Fibroblast of gingiva (primary cell): Measurements from ENCODE around the gene SELENOS.

Experiments
- DNase-seq: peaks from one replicate; pipeline ENCODE4 v3.0.0-alpha.2; 2011; ENCODE audit warnings: low read depth

SELENOS gene

DNA sequence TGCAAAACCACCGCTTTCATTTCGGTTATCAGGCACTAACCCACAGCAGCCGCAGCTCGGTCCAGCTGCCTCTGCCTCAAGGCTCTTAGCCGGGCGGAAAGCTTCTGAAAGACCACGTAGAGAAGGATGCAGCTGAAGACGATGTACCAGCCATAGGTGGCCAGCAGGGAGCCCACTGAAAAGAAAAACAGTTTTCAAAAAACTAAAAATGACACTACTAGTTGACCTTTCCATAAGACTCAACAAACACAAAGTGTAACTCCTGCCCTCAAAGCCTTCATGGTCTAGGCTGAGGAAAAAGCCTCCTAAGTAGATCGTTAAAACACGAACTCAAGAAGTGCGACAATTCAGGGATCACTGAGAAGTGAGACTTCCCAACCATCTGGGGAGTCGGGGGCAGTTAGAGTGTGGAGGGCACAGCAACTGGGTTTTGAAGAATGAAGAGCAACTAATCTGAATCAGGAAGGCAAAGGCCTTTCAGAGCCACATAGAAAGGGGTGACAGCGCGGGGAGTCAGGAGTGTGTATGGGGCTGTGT, 716 bp downstream of the SELENOS start:
- no peak for DNase-seq

DNA sequence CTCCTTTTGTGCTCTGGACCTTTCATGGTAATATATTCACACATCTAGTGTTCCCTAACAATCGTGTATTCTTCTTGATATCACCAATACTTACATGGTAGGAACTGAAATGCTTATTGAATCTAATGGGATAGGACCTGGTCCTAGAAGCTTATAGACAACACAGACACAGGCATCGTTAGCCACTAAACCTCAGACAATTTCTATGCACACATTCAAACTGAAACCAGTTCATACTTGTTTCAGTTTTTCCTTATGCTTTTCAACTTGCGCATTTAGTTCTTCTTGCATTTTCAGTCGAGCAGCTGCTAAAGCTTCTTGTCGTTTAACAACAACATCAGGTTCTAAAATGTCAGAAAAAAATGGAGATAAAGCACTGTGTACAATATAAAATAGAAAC, 2.3 kb downstream of the SELENOS start:
- no peak for DNase-seq

DNA sequence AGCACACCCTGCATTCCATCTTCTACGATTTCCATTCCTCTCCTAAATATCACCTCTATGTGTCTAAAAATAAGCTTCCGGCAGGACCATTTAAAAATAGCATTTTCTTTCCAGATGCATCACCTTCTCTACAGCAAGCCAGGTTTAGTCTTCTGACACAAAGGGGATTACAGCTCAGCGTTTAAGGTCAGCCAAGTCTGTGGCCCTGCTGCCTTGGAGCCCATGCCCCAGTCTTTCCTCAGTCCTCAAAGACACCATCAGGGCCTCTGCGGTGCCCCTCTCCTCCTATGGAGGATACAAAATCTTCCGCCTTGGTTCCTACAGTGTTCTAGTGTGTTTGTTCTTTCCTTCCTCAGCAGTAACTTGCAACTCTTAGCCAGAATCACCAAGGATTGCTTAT, 3.8 kb downstream of the SELENOS start:
- no peak for DNase-seq

DNA sequence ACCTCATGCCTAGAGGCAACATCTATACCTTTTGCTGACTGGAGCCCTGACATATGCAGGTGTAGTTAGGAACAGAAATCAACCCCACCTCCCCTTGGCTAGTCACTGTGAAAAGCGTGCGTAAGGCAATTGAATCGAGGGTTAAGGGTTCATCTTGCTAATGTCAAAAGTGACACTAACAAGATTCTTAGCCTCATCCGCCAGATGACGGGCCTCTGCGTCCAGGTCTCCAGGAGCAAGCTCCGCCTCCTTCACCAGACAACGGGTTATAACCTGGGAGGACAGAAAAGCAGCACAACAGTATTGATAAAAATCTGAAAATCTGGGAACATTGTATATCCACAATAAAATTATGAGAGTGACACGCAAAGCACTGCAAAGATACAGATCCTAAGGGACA, 4.7 kb downstream of the SELENOS start:
- DNase-seq, result no peak

DNA sequence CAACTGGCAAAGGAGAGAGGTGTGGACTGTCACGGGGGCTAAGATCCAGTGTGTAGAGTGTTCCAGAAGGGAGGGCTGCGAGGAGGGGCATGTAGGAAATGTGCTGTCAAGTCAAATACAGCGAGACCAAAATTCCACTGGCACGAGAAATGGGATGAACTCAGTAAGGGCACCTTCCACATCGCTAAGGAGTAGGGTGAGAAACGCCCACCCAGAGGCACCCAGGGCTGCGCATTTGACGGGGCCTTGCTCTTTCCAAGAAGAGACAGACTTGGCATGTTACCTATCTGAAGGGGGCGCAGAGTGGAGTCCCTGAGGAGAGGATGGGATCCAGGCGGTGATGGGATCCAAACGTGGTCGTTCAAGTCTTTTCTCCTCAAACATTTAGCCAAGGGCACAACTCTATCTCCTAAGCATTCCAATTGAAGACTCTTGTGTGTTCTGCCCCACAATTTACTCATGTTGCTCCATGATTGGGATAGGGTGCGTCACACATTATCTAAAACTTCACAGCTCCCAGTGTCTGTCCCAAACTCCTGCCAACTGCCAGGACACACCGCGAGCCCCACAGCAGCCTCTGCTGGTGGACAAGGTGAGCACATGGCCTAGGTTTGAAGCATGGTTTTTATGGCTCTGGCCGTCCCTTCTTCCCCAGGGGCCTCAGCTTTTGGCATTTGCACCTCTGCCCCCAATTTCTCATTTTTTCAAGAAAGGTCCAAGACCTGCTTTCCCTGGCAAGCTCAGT, 7.6 kb downstream of the SELENOS start:
- DNase-seq, result no peak

DNA sequence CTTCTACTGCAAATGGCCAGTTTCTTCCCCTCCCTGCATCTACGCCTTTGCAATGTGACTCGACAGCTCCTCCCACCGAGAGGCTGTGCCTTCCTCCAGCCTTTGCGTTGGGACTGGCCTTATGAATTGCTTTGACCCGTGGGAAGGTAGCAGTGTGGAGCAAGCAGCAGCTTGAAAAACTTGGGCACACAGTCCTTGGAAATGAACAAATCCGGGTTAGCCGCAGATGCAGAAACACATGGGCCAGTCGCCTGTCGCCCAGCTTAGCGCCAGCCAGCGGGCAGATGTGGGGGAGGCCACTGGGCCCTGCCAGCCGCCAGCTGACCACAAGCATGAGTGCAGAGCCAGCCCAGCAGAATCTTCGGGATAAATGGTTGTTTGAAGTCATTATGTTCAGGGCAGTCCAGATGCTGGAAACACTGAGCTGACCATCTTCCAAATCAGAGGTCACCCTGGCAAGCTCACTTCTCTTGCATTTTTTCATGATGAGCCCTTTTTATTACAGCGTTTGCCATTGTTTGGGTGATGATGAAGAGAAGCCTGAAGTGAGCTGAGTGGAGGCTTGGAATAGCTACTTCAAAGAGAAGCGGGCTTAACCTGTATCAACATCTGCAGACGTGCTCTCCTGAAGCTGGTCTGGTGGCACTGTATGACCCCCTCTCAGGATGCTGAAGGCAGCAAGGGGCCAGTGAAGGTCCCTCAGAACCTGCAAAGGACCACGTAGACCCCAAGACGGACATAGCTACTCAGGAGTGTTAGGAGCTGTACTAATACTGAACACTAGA, 9.8 kb downstream of the SELENOS start:
- DNase-seq, result peak; percentile 99

DNA sequence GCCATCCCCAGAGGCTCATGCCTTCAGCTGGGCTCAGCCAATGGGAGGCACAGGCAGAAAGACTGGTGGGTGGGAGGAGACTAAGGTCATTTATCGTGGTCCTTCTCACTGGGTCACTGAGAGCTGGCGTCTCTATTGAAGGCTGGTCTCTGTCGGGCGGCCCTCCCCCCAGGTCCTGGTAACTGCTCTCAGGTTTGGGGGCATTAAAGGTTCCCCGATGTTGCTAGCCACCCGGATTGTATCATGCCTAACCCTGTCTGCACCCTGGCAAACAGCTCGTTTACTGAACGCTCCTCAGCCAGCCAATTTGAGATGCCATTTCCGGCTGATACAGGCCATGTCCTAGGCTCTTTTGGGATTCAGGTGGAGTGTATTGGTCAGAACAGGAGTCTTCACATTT, 10.5 kb downstream of the SELENOS start:
- DNase-seq, result no peak

DNA sequence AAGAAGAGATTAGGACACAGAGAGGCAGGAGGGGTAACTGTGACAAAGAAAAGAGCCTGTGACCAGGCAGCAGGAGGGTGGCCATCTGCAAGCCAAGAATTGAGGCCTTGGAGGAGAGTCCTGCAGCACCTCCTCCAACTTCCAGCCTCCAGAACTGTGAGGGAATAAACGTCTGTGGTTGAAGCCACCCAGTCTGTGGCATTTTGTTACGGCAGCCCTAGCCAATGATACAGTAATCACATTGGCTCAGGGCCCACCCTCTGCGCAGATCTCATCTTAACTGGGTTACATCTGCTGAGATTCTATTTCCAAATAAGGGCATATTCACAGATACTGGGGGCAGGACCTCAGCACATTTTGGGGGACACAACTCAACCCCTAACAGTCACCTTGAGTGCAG, 11.3 kb downstream of the SELENOS start:
- DNase-seq, result peak; percentile 71

DNA sequence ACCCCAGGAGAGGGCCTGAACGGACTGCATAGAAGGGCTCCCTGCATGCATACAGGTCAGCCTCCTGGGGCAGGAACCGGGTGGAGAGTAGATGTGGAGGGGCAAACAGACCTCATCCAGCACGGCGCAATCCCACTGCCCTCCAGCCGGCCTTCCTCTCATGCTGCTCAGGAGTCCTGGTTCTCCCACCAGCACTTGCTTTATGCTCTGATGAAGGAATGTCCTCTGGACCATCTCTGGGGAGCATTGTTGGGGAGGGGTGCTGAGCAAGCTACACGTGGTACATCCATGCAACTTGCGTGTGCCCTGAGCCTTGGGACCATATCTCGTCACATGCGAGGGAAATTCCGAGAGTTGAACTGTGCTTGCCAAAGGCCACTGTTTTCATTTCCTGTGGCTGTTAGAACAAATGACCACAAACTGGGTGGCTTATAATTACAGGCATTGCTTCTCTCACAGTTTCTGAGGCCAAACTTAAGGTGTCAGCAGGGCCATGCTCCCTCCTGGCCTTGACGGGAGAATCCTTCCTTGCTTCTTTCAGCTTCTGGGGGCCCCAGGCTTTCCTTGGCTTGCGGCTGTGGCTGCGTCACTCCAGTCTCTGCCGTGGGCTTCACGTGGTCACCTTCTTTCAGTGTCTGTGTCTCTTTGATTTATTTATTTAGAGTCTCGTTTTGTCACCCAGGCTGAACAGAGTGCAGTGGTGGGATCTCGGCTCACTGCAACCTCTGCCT, 12.2 kb downstream of the SELENOS start:
- DNase-seq, result no peak

DNA sequence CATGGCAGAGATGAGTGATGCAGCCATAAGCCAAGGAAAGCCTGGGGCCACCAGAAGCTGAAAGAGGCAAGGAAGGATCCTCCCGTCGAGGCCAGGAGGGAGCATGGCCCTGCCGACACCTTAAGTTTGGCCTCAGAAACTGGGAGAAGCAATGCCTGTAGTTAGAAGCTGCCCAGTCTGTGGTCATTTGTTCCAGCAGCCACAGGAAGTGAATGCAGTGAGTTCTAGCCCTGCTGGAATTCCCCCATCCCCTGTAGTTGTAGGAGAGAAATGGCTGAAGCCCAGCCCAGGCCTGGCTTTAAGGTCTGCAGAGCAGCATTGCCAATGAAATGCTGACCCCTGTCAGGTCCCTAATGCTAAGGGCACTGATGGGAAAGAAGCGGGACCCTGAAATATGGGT, 13.3 kb downstream of the SELENOS start:
- DNase-seq, result no peak

DNA sequence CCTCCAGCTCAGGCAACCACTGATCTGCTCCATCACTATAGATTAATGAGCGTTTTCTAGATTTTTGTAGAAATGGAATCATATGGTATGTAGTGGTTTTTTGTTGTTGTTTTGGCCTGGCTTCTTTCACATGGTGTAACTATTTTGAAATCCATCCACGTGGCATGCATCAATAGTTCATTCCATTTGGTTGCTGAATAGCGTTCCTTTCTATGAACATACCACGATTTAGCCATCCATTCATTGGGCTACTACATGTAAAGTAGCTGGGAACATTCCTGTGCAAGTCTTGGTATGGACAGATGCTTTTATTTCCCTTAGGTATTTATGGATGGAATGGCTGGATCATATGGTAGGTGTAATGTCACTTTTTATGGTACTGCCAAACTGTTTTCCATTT, 14.7 kb downstream of the SELENOS start:
- peak; percentile 67 for DNase-seq

DNA sequence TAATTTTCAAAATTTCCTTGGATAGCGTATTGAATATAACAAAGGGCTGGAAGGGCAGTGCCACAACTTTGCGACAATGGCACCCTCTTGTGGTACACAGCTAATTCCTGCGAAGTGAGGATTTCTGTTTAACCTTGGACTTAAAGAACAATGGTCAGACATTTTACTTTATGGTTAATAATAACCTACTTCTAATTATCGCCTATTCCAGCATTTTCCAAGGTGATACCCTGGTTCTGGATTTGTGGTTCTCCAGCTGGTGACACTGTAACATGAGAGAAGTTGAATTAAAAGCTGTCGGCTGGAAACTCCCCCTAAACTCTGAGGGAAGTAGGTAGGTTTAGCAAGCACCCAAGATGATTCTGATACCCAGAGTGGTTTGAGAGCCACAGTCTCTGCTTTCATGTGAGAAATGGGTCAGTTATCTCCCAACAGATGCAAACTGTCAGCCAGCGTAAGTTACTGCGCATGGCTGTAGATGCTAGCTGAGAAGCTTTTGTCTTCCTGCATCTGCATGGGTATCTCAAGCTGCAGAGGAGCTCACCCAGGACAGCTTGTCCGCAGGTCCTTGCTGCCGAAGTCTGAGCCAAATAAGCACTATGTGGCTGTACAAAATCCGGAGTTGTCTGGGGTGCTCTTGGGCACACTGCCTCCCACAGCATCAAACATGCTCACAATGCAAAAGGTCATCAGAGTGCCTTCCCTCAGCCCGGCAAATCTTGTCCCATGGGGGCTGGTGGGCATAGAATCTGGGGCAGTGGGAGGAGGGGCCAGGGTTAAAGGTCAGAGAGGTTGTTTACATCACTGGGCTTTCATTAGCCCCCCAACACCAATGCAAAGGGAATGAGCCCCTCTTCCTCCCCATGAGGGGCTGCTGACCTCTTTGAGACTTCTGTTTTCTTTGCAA, 18.8 kb downstream of the SELENOS start:
- DNase-seq, result peak; percentile 69

DNA sequence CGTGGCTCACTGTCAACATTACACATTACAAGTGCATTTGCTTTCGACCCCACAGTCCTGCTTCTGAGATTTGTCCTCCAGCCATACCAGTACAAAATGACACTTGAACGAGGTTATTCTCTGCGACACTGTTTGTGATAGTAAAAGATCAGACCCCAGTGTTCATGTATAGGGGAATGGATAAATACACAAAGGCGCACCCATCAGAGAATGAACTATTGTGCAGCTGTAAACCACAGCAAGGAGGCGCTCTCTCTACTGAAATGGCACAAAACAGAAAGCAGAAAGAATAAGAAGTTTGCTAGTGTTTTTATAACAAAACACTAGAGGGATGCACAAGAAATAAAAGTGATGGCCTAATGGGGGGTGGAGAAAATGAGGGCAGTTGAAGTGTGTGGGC, 20.5 kb downstream of the SELENOS start:
- no peak for DNase-seq

DNA sequence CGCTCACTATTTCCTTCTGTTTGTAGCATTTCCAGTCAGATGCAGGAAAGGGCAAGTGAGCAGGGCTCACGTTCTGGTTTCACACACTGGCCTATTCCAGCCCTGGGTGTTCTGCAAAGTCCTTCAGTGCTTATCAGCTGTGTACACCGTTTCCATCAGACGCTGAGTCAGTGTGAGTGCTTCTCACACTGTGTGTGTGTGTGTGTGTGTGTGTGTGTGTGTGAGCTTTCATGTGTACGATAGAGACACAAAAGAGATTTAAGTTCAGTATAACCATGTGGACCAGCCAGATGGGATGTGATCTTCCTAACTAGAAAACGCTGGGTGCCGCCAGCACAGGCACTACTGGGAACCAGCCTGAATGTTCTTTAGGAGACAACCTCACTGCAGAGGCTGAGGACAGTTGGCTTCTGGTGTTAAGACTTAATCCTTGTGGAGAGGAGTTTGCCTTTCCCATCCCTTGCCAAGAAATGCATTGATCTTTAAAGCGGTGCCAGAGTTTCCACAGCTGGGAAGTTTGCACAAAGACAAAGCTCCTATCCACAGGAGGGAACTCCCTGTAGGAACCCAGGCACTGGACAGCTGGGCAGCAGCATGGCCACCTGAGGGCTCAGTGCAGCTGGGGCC, 21.6 kb downstream of the SELENOS start:
- DNase-seq, result no peak

DNA sequence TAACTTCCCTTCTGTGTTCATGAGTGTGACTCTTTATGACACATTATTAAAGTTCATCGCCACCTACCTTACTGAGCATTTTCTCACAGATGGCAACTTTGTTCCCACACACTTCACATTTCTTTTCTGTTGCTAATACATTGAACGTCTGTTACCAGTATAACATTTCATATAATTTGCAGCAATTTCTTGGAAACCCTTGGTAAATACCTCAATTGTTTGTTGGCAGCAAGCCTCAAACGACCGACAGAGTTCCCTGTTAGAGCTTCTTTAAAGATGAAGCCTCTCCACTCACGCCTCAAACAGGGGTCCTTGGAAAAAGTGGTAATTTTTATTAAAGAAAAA, 22.3 kb downstream of the SELENOS start:
- peak; percentile 34 for DNase-seq

DNA sequence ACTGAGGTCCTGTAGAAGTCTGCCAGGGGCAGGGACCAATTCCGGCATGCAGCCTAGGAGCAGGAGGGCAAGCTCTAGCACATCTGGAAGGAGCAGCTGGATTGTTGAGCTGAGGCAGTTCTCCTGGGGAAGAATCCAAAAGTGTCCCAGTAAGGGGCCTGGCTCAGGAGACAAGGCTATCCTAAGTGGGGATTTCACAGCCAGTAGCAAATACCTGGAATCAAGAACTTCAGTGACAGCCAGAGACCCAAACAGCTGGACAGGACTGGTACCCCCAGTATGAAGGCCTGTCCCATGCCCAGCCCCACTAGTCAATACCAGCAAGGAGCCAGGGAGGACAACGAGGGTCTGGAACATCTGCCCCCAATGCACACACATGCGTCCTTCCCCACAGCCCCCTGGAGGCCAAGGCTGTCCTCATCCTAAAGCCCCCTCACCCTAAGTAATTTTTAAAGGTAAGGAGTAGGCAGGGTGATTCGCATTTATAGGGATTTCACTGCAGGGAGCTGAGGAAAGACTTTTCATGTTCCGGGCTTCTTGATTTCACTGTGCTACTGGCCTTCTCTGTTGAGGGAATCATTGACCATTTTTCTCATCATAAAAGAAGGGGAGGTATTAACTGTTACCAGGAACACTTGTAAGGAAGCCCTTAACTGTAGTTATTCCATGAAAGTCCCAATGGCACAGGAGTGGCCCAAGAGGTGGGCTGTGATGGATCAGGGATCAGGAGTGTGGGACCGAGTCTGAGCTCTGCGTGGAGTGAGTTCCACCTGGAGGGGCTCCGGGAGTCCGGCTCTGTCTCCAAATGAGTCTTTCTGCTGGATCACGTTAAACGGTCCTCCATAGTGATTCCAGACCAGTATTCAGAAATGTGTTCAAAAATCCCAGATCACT, 22.9 kb downstream of the SELENOS start:
- no peak for DNase-seq

DNA sequence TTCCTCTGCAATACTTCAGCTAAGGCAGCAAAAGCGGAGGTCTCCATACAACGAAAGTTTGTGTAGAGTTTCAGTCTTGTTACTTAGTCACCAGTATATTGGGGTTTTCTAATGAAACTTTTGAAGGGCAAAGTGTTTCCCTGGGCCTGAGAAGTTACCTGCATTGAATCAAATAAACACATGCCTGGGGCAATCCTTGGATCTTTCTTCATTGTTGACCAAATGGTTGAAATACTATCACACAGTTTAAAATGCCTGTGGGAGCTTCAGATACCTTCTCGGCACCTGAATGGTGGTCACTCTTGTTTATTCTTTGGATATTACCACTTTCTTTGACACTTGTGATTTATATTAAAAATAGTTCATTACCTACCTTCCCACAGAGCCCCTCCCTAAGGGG, 24.4 kb downstream of the SELENOS start:
- no peak for DNase-seq

DNA sequence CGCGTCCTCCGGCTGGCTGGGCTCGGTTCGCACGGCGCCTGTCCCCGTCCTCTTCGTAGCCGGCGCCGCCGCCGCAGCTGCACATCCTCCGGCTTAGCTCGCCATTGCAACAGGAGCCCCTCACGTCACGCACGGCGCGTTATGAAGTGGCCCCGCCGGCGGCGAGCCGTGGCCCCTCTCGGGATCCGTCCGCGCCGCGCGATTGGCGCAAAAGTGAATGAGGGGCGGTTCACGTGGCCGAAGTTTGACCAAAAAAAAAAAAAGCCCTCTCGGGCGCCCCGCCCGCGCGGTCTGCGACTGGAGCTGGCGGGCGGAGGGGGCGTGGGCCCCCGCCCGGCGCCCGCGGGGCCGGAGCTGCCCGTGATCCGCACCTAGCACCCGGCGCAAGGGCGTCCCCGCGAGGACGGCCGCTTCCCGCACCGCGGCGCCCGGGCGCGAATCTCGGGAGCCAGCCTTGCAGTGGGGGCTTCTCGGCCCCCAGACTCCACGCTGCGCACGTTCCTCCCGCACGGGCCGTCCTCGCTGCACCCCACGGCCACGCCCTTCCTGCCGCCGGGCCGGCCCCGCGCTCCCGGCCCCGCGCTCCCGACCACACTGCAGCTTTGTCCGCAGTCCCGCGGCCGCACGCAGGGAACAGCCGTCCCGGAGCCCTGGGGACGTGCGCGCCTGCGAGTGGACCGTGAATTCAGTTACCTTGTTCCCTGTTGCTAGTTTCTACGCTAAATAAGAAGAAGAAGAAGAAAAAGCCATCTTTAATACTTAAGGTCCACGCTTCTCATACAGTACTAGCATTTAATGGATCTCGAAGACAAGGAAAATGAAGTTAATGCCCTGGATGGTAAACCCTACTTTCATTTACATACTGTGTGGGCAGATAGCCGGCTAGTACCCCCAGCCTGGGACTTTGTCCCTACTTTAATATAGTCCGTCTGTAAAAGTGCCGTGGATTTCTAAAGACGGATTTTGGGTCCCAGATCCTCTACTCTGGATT, 25.2 kb downstream of the SELENOS start, which contains the start of gene CHSY1:
Gene CHSY1 (minus strand): TSS at position 219 of the 991 bp plus-strand sequence. CDS start 592 bp downstream, outside the sequence.
- DNase-seq, result peak; percentile 95
